8988T (cell line): ENCODE data around the gene ARID2.

Experiments used
- DNase-seq: peaks from one replicate; pipeline ENCODE4 v3.0.0; 2011

Gene ARID2

GRCh38 chr12:45768194-45768593 is 38.7 kb downstream of the ARID2 start:
- no peak for DNase-seq

GRCh38 chr12:45773747-45774146 is 44.2 kb downstream of the ARID2 start:
- DNase-seq, result no peak

- no peak for DNase-seq
Observed at GRCh38 chr12:45774508-45775162, 45.1 kb downstream of the ARID2 start.

GRCh38 chr12:45775465-45775864 is 46.0 kb downstream of the ARID2 start:
- no peak for DNase-seq

- DNase-seq, result no peak
Observed at GRCh38 chr12:45775964-45776363, 46.5 kb downstream of the ARID2 start.

GRCh38 chr12:45779936-45780335 is 50.4 kb downstream of the ARID2 start:
- DNase-seq, result no peak

- DNase-seq, result no peak
Observed at GRCh38 chr12:45781080-45781479, 51.6 kb downstream of the ARID2 start.

- no peak for DNase-seq
Observed at GRCh38 chr12:45785315-45785714, 55.8 kb downstream of the ARID2 start.

GRCh38 chr12:45789025-45789424 is 59.5 kb downstream of the ARID2 start:
- no peak for DNase-seq

GRCh38 chr12:45794422-45794821 is 64.9 kb downstream of the ARID2 start:
- DNase-seq, result no peak

GRCh38 chr12:45801625-45802024 is 72.1 kb downstream of the ARID2 start:
- DNase-seq, result no peak

GRCh38 chr12:45803111-45803510 is 73.6 kb downstream of the ARID2 start:
- no peak for DNase-seq

- DNase-seq, result no peak
Observed at GRCh38 chr12:45816652-45817051, 87.1 kb downstream of the ARID2 start.

- no peak for DNase-seq
Observed at GRCh38 chr12:45827974-45828373, 98.5 kb downstream of the ARID2 start.

- DNase-seq, result no peak
Observed at GRCh38 chr12:45828402-45828801, 98.9 kb downstream of the ARID2 start.

GRCh38 chr12:45831590-45831989 is 102.1 kb downstream of the ARID2 start:
- DNase-seq, result no peak

- no peak for DNase-seq
Observed at GRCh38 chr12:45833401-45833800, 103.9 kb downstream of the ARID2 start.

GRCh38 chr12:45834809-45835208 is 105.3 kb downstream of the ARID2 start:
- no peak for DNase-seq

- no peak for DNase-seq
Observed at GRCh38 chr12:45839917-45840316, 110.4 kb downstream of the ARID2 start.

- DNase-seq, result no peak
Observed at GRCh38 chr12:45849289-45849688, 119.8 kb downstream of the ARID2 start.

GRCh38 chr12:45850302-45850701 is 120.8 kb downstream of the ARID2 start:
- DNase-seq, result no peak

- DNase-seq, result no peak
Observed at GRCh38 chr12:45852508-45852907, 123.0 kb downstream of the ARID2 start.

- DNase-seq, result no peak
Observed at GRCh38 chr12:45853550-45853949, 124.0 kb downstream of the ARID2 start.

- no peak for DNase-seq
Observed at GRCh38 chr12:45863332-45863731, 133.8 kb downstream of the ARID2 start.

- no peak for DNase-seq
Observed at GRCh38 chr12:45866299-45866698, 136.8 kb downstream of the ARID2 start.

- no peak for DNase-seq
Observed at GRCh38 chr12:45872446-45872845, 142.9 kb downstream of the ARID2 start.
